ENCODE results near the gene FOXE1. TPM values are rescaled to one million over a fixed set of nuclear protein-coding genes. Genes with fewer than 3 reads are reported as not detected.

FOXE1 gene
- total and polyA plus RNA-seq, 10 of the 15 experiments (the other 5 are each of a cell fraction or from before 2014, with no cell fraction given) = not detected

DNA sequence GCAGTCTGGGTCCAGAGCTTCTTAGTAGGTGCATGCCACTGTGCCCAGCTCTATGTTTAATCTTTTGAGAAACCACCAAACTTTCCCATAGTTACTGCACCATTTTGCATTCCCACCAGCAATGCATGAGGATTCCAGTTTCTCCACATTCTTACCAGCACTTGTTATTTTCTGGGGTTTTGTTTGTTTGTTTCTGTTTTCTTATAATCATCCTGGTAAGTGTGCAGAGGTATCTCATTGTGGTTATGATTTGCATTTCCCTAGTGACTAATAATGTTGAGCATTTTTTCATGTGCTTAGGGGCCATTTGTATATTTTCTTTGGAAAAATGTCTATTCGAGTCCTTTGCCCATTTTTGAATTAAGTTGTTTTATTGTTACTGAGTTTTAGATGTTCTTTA, 11.4 kb downstream of the FOXE1 start:
- ATAC-seq (peak; percentile 25; the same call in 1 of the 3 replicates), FAIRE-seq (no peak), DNase-seq (ENCODE audit: low read depth, low spot score) (peak; percentile 16)
- no peak overlapping the region for H3K9ac ChIP-seq (ENCODE audit: control insufficient read depth, insufficient read depth, low read length)
- peaks cover 6% of the 10 kb centered on the region; the same call in 1 of the 2 replicates for H3K4me1 ChIP-seq (ENCODE audit: control insufficient read depth, insufficient read depth, low read length)
- ChIA-PET SMC1A (ENCODE audit: uncharacterized antibody, unreplicated experiment) (interaction anchor here (1.5 kb wide), 1 partner anchor 27 kb away, joined by 3 read pairs; no protein-coding TSS in a partner anchor), RAD21 (ENCODE audit: unreplicated experiment) (no interaction called here), POLR2A (no interaction called here), CTCF (interaction anchor here (1.1 kb wide), 1 partner anchor 26 kb away, joined by 5 read pairs; no protein-coding TSS in a partner anchor)
- intact Hi-C loops (cut with micrococcal nuclease; ENCODE audit: unreplicated experiment) (no loop called here), in situ Hi-C loops (cut with MboI) (no loop called here)
- no peak overlapping the region for H3K27ac ChIP-seq (ENCODE audit: control insufficient read depth, insufficient read depth)
- H3K79me2 ChIP-seq (ENCODE audit: control insufficient read depth, insufficient read depth, low read length) = no peaks in the 10 kb centered on the region
- no peaks in the 10 kb centered on the region for H3K36me3 ChIP-seq (ENCODE audit: control insufficient read depth in 2 of 2, insufficient read depth in 2 of 2, low read length in 1 of 2)
- no peak overlapping the region; the same call in 1 of the 2 replicates for H3K4me2 ChIP-seq (ENCODE audit: control insufficient read depth, insufficient read depth)
- WGBS (ENCODE audit: insufficient coverage, insufficient replicate concordance, low lambda C conversion rate, missing lambda C conversion rate) = 0% methylated on average over 1 of the region's 1 CpG
- BruUV-seq (replicated peaks) = no TSS peak
- H3K27me3 ChIP-seq (replicated peaks in 1 of 2; ENCODE audit: control insufficient read depth in 2 of 2, insufficient read depth in 2 of 2, low read length in 1 of 2) = peaks cover 4 to 5% of the 10 kb centered on the region in 2 experiments; a peak in 3 of 4 replicates
- H3K9me3 ChIP-seq (replicated peaks; ENCODE audit: control insufficient read depth, insufficient read depth, low read length) = peaks cover 4% of the 10 kb centered on the region; the same call in 2 of the 3 replicates
- H2AFZ ChIP-seq (ENCODE audit: control insufficient read depth, low read depth, low read length) = no peak overlapping the region
- no peak overlapping the region for H3K4me3 ChIP-seq
- H4K20me1 ChIP-seq (ENCODE audit: control insufficient read depth, insufficient read depth) = no peaks in the 10 kb centered on the region
- TF ChIP-seq, protein P1, sequence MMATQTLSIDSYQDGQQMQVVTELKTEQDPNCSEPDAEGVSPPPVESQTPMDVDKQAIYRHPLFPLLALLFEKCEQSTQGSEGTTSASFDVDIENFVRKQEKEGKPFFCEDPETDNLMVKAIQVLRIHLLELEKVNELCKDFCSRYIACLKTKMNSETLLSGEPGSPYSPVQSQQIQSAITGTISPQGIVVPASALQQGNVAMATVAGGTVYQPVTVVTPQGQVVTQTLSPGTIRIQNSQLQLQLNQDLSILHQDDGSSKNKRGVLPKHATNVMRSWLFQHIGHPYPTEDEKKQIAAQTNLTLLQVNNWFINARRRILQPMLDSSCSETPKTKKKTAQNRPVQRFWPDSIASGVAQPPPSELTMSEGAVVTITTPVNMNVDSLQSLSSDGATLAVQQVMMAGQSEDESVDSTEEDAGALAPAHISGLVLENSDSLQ (IDR thresholded peaks at IDR 0.05) = no peak
- peak; percentile 29; the same call in 1 of the 2 replicates for TF ChIP-seq RUNX3 (IDR thresholded peaks at IDR 0.05; ENCODE audit: low read length)
- no peak for TF ChIP-seq SREBF2 (IDR thresholded peaks at IDR 0.05; ENCODE audit: low read length)
- TF ChIP-seq YY1 (IDR thresholded peaks at IDR 0.05; ENCODE audit: low read depth, low read length) = no peak
- TF ChIP-seq NFXL1 (IDR thresholded peaks at IDR 0.05; ENCODE audit: borderline replicate concordance) = no peak
- TF ChIP-seq CHD1 (IDR thresholded peaks at IDR 0.05; ENCODE audit: low read depth, low read length) = no peak
- 0 out of 2 replicates have a peak, but pooled peaks have one; percentile 7 for TF ChIP-seq JUNB (IDR thresholded peaks at IDR 0.05)
- TF ChIP-seq, protein P2, sequence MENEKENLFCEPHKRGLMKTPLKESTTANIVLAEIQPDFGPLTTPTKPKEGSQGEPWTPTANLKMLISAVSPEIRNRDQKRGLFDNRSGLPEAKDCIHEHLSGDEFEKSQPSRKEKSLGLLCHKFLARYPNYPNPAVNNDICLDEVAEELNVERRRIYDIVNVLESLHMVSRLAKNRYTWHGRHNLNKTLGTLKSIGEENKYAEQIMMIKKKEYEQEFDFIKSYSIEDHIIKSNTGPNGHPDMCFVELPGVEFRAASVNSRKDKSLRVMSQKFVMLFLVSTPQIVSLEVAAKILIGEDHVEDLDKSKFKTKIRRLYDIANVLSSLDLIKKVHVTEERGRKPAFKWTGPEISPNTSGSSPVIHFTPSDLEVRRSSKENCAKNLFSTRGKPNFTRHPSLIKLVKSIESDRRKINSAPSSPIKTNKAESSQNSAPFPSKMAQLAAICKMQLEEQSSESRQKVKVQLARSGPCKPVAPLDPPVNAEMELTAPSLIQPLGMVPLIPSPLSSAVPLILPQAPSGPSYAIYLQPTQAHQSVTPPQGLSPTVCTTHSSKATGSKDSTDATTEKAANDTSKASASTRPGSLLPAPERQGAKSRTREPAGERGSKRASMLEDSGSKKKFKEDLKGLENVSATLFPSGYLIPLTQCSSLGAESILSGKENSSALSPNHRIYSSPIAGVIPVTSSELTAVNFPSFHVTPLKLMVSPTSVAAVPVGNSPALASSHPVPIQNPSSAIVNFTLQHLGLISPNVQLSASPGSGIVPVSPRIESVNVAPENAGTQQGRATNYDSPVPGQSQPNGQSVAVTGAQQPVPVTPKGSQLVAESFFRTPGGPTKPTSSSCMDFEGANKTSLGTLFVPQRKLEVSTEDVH (IDR thresholded peaks at IDR 0.05; ENCODE audit: low read depth, partially characterized antibody) = no peak
- TF ChIP-seq ZZZ3 (IDR thresholded peaks at IDR 0.05; ENCODE audit: control insufficient read depth, insufficient read length, low read depth) = no peak
- TF ChIP-seq HDAC2 (IDR thresholded peaks at IDR 0.05) = no peak
- no peak for TF ChIP-seq RCOR1 (conservative IDR thresholded peaks at IDR 0.05; ENCODE audit: low read depth, low read length)
- TF ChIP-seq JUND (IDR thresholded peaks at IDR 0.05; ENCODE audit: low read depth, low read length) = no peak
- TF ChIP-seq, protein P3, sequence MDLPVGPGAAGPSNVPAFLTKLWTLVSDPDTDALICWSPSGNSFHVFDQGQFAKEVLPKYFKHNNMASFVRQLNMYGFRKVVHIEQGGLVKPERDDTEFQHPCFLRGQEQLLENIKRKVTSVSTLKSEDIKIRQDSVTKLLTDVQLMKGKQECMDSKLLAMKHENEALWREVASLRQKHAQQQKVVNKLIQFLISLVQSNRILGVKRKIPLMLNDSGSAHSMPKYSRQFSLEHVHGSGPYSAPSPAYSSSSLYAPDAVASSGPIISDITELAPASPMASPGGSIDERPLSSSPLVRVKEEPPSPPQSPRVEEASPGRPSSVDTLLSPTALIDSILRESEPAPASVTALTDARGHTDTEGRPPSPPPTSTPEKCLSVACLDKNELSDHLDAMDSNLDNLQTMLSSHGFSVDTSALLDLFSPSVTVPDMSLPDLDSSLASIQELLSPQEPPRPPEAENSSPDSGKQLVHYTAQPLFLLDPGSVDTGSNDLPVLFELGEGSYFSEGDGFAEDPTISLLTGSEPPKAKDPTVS (IDR thresholded peaks at IDR 0.05; ENCODE audit: low read depth, low read length) = no peak
- TF ChIP-seq BCL11A (IDR thresholded peaks at IDR 0.05; ENCODE audit: low read depth, low read length) = no peak
- TF ChIP-seq, protein P4, sequence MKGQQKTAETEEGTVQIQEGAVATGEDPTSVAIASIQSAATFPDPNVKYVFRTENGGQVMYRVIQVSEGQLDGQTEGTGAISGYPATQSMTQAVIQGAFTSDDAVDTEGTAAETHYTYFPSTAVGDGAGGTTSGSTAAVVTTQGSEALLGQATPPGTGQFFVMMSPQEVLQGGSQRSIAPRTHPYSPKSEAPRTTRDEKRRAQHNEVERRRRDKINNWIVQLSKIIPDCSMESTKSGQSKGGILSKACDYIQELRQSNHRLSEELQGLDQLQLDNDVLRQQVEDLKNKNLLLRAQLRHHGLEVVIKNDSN (IDR thresholded peaks at IDR 0.05; ENCODE audit: borderline replicate concordance, extremely low read length, insufficient read depth, low read depth, low read length) = no peak
- TF ChIP-seq, protein P5, sequence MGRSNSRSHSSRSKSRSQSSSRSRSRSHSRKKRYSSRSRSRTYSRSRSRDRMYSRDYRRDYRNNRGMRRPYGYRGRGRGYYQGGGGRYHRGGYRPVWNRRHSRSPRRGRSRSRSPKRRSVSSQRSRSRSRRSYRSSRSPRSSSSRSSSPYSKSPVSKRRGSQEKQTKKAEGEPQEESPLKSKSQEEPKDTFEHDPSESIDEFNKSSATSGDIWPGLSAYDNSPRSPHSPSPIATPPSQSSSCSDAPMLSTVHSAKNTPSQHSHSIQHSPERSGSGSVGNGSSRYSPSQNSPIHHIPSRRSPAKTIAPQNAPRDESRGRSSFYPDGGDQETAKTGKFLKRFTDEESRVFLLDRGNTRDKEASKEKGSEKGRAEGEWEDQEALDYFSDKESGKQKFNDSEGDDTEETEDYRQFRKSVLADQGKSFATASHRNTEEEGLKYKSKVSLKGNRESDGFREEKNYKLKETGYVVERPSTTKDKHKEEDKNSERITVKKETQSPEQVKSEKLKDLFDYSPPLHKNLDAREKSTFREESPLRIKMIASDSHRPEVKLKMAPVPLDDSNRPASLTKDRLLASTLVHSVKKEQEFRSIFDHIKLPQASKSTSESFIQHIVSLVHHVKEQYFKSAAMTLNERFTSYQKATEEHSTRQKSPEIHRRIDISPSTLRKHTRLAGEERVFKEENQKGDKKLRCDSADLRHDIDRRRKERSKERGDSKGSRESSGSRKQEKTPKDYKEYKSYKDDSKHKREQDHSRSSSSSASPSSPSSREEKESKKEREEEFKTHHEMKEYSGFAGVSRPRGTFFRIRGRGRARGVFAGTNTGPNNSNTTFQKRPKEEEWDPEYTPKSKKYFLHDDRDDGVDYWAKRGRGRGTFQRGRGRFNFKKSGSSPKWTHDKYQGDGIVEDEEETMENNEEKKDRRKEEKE (IDR thresholded peaks at IDR 0.05) = no peak
